ENCODE measurements around the gene TECPR1.

Gene TECPR1

GRCh38 chr7:98209166-98209920, 42.7 kb downstream of the TECPR1 start:
- H3K27me3 ChIP-seq (replicated peaks in 2 of 5; ENCODE audit: control insufficient read depth in 4 of 5, insufficient read depth in 5 of 5, low read length in 4 of 5): peaks cover 0 to 16% (median 2%) of the 10 kb centered on the region in 5 experiments
- ChIA-PET CTCF (interaction anchor here (1.0 kb wide), 1 partner anchor 11 kb away, joined by 3 read pairs; no protein-coding TSS in a partner anchor), POLR2A (no interaction called here)
- H3K4me3 ChIP-seq (ENCODE audit: control insufficient read depth in 1 of 7, extremely low read depth in 1 of 7, insufficient read depth in 4 of 7, low read depth in 2 of 7, low read length in 6 of 7): no peak overlapping the region
- 98% methylated on average over 11 of the region's 17 CpGs for WGBS (ENCODE audit: insufficient coverage)
- H3K4me1 ChIP-seq (ENCODE audit: control extremely low read depth in 1 of 4, control insufficient read depth in 4 of 4, insufficient read depth in 4 of 4, low read length in 3 of 4): peaks cover 0 to 5% (median 2%) of the 10 kb centered on the region in 4 experiments
- H3K27ac ChIP-seq (ENCODE audit: insufficient read depth in 1 of 2, low read depth in 1 of 2, low read length in 2 of 2, poor library complexity in 1 of 2, severe bottlenecking in 2 of 2): no peak overlapping the region
- no peaks in the 10 kb centered on the region for H3K9me3 ChIP-seq (ENCODE audit: control extremely low read depth in 1 of 5, control insufficient read depth in 4 of 5, insufficient read depth in 2 of 5, low read depth in 1 of 5, low read length in 4 of 5)
- DNase-seq: no peak
- peaks cover 4 to 22% (median 12%) of the 10 kb centered on the region in 4 experiments for H3K36me3 ChIP-seq (ENCODE audit: control insufficient read depth in 4 of 4, insufficient read depth in 4 of 4, low read length in 3 of 4)

DNA sequence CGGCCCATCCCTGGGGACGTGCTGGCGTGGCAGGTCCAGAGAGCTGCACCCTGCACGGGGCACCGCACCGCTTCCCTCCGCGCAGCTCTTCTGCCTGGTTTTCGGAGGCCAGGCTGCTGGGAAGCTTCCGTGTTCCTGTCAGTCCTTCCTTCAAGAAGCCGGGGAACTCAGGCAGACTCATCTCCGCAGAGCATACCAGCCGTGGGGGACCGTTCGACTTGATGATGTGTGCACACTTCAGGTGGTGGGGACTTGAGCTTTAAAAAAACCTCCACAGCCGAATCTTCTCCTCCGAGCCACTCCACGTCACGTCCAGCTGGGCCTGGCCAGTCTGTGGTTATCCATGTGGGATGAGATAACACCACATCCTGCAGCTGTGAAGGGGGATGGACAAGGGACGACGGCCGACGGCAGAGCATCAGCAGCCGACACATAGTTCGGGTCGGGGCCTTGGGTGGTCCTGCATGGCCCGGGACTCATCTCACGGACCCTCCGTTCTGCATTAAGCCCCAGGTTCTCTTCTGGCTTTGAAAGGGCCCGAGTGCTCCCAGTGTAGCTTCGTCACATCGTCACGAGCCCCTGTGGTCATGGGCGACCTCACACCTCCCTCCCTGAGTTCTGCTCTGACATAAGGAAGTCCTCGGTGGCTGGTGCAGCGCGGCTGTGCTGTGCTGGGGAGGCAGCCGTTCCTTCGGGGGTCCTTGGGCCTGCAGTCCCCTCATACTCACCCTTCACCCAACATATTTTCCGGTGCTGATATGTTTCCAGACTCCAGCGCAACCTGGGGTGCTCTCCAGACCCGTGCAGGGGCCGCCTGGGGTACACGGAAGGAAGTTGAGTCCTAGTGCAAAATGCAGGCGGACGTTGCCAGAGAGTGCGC, 45.3 kb downstream of the TECPR1 start:
- WGBS (ENCODE audit: insufficient coverage): over 99% methylated on average over 38 of the region's 47 CpGs
- Histone ChIP-seq H3K4me3 (ENCODE audit: control insufficient read depth in 1 of 7, extremely low read depth in 1 of 7, insufficient read depth in 4 of 7, low read depth in 2 of 7, low read length in 6 of 7) (no peak overlapping the region), H3K27ac (ENCODE audit: insufficient read depth in 1 of 2, low read depth in 1 of 2, low read length in 2 of 2, poor library complexity in 1 of 2, severe bottlenecking in 2 of 2) (no peak overlapping the region), H3K4me1 (ENCODE audit: control extremely low read depth in 1 of 4, control insufficient read depth in 4 of 4, insufficient read depth in 4 of 4, low read length in 3 of 4) (peaks cover 6 to 23% (median 18%) of the 10 kb centered on the region in 4 experiments), H3K36me3 (ENCODE audit: control insufficient read depth in 4 of 4, insufficient read depth in 4 of 4, low read length in 3 of 4) (peaks cover 4 to 22% (median 14%) of the 10 kb centered on the region in 4 experiments), H3K27me3 (replicated peaks in 2 of 5; ENCODE audit: control insufficient read depth in 4 of 5, insufficient read depth in 5 of 5, low read length in 4 of 5) (peaks cover 0 to 9% (median 0%) of the 10 kb centered on the region in 5 experiments), H3K9me3 (ENCODE audit: control extremely low read depth in 1 of 5, control insufficient read depth in 4 of 5, insufficient read depth in 2 of 5, low read depth in 1 of 5, low read length in 4 of 5) (no peaks in the 10 kb centered on the region)
- DNase-seq: no peak
- CTCF ChIA-PET: no interaction called here
- POLR2A ChIA-PET: no interaction called here

DNA sequence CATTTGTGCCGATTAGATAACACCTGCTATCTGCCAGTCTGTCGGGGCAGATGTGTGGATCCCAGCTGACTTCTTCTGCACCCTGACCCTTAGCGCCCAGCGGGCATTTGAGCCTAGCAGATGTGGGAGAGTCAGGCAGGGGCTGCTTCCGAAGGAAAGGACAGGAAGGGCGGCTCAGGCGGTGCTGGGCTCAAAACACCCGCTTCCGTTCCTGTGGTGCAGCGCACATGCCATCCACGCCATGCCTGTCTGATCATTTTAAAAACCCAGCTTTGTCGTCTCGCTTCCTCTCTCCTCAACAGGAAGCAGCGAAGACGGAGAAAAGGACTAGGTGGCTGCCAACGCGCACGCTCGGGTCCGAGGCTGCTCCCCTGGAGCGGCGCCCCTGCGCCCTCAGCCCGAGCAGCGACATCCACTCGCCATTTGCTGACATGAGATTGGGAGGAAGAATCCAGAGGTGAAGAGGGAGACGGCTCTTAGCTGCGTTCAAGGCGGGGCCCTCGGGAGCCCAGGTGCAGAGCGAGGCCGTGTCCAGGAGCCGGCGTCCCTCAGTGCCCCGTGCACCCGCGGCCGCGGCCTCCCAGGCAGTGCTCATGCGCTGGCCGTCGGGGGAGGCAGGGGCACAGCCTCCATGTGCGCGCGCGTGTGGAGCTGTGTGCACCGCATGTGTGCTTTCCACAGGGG, 46.7 kb downstream of the TECPR1 start:
- peaks cover 7 to 18% (median 17%) of the 10 kb centered on the region in 4 experiments for H3K4me1 ChIP-seq (ENCODE audit: control extremely low read depth in 1 of 4, control insufficient read depth in 4 of 4, insufficient read depth in 4 of 4, low read length in 3 of 4)
- H3K36me3 ChIP-seq (ENCODE audit: control insufficient read depth in 4 of 4, insufficient read depth in 4 of 4, low read length in 3 of 4): peaks cover 4 to 22% (median 14%) of the 10 kb centered on the region in 4 experiments
- no peak overlapping the region for H3K4me3 ChIP-seq (ENCODE audit: control insufficient read depth in 1 of 7, extremely low read depth in 1 of 7, insufficient read depth in 4 of 7, low read depth in 2 of 7, low read length in 6 of 7)
- peaks cover 0 to under 1% (median 0%) of the 10 kb centered on the region in 5 experiments for H3K27me3 ChIP-seq (replicated peaks in 2 of 5; ENCODE audit: control insufficient read depth in 4 of 5, insufficient read depth in 5 of 5, low read length in 4 of 5)
- H3K9me3 ChIP-seq (ENCODE audit: control extremely low read depth in 1 of 5, control insufficient read depth in 4 of 5, insufficient read depth in 2 of 5, low read depth in 1 of 5, low read length in 4 of 5): no peaks in the 10 kb centered on the region
- ChIA-PET CTCF (no interaction called here), POLR2A (no interaction called here)
- no peak overlapping the region for H3K27ac ChIP-seq (ENCODE audit: insufficient read depth in 1 of 2, low read depth in 1 of 2, low read length in 2 of 2, poor library complexity in 1 of 2, severe bottlenecking in 2 of 2)
- 98% methylated on average over 44 of the region's 47 CpGs for WGBS (ENCODE audit: insufficient coverage)
- no peak for DNase-seq

GRCh38 chr7:98204670-98205069, 47.4 kb downstream of the TECPR1 start:
- ChIA-PET POLR2A (no interaction called here), CTCF (no interaction called here)
- Histone ChIP-seq H3K27me3 (replicated peaks in 2 of 5; ENCODE audit: control insufficient read depth in 4 of 5, insufficient read depth in 5 of 5, low read length in 4 of 5) (no peaks in the 10 kb centered on the region), H3K4me3 (ENCODE audit: control insufficient read depth in 1 of 7, extremely low read depth in 1 of 7, insufficient read depth in 4 of 7, low read depth in 2 of 7, low read length in 6 of 7) (no peak overlapping the region), H3K4me1 (ENCODE audit: control extremely low read depth in 1 of 4, control insufficient read depth in 4 of 4, insufficient read depth in 4 of 4, low read length in 3 of 4) (peaks cover 7 to 18% (median 17%) of the 10 kb centered on the region in 4 experiments), H3K27ac (ENCODE audit: insufficient read depth in 1 of 2, low read depth in 1 of 2, low read length in 2 of 2, poor library complexity in 1 of 2, severe bottlenecking in 2 of 2) (no peak overlapping the region), H3K9me3 (ENCODE audit: control extremely low read depth in 1 of 5, control insufficient read depth in 4 of 5, insufficient read depth in 2 of 5, low read depth in 1 of 5, low read length in 4 of 5) (no peaks in the 10 kb centered on the region), H3K36me3 (ENCODE audit: control insufficient read depth in 4 of 4, insufficient read depth in 4 of 4, low read length in 3 of 4) (peaks cover 4 to 22% (median 15%) of the 10 kb centered on the region in 4 experiments)
- 100% methylated on average over 3 of the region's 11 CpGs for WGBS (ENCODE audit: insufficient coverage)
- no peak for DNase-seq

DNA sequence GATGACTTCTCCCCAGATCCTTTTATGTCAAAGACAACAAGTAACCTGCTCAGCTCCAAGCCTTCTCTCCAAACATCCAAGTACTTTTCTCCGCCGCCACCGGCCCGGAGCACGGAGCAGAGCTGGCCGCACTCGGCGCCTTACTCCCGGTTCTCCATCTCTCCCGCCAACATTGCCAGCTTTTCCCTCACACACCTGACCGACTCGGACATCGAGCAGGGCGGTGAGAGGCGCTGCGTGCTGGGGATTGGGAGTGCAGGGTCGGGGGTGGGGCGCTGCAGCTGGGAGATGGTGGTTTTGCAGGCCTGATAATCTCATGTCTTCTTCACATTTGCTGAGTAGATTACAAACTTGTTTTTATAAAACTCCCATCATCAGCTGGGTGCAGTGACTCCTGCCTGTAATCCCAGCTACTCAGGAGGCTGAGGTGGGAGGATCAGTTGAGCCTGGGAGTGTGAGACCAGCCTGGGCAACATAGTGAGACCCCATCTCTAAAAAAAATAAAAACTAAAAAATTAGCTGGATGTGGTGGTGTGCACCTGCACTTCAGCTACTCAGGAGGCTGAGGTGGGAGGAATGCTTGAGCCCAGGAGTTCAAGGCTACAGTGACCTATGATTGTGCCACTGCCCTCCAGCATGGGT, 47.9 kb downstream of the TECPR1 start:
- peaks cover 7 to 18% (median 17%) of the 10 kb centered on the region in 4 experiments for H3K4me1 ChIP-seq (ENCODE audit: control extremely low read depth in 1 of 4, control insufficient read depth in 4 of 4, insufficient read depth in 4 of 4, low read length in 3 of 4)
- H3K27me3 ChIP-seq (replicated peaks in 2 of 5; ENCODE audit: control insufficient read depth in 4 of 5, insufficient read depth in 5 of 5, low read length in 4 of 5): no peaks in the 10 kb centered on the region
- H3K4me3 ChIP-seq (ENCODE audit: control insufficient read depth in 1 of 7, extremely low read depth in 1 of 7, insufficient read depth in 4 of 7, low read depth in 2 of 7, low read length in 6 of 7): no peak overlapping the region
- WGBS (ENCODE audit: insufficient coverage): 100% methylated on average over 13 of the region's 18 CpGs
- H3K27ac ChIP-seq (ENCODE audit: insufficient read depth in 1 of 2, low read depth in 1 of 2, low read length in 2 of 2, poor library complexity in 1 of 2, severe bottlenecking in 2 of 2): no peak overlapping the region
- DNase-seq: no peak
- ChIA-PET POLR2A (no interaction called here), CTCF (interaction anchor here (0.8 to 1.2 kb wide), 2 partner anchors 38 to 637 kb away, joined by 3 read pairs; no protein-coding TSS in a partner anchor)
- peaks cover 4 to 20% (median 15%) of the 10 kb centered on the region in 4 experiments for H3K36me3 ChIP-seq (ENCODE audit: control insufficient read depth in 4 of 4, insufficient read depth in 4 of 4, low read length in 3 of 4)
- no peaks in the 10 kb centered on the region for H3K9me3 ChIP-seq (ENCODE audit: control extremely low read depth in 1 of 5, control insufficient read depth in 4 of 5, insufficient read depth in 2 of 5, low read depth in 1 of 5, low read length in 4 of 5)

DNA sequence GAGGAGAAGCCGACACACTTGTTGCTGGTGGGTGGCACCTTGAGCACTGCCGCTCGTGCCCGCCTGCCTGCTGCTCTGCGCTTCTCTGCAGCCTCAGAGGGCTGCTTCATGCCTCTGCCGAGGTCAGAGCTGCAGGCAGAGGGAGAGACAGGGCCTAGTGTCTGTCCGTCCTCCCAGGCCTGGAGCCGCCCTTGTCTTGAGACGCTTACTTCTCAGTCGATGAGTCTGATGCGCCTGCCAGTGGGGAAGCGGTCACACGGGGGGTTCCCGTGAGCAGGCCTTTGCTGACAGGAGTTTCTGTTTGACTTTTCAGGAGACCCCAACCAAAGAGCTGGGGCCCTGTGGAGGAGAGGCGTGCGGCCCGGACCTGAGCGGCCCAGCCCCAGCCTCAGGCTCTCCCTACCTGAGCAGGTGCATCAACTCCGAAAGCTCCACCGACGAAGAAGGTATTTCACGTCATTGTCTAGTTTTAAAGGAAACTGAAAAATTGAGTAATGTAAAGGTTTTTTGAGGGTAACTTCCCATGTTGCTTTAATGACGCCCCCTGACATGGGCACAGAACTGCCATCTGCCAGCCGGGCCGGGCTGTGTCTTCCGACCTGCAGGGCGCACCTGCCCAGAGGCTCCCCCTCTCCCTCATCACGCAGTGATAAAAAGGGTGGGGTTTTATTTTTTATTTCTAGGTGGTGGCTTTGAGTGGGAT, 48.6 kb downstream of the TECPR1 start:
- ChIA-PET CTCF (interaction anchor here (0.8 to 1.2 kb wide), 3 partner anchors 8 to 638 kb away, joined by 3 to 5 read pairs (median 3); partner anchors contain the start of gene BHLHA15), POLR2A (no interaction called here)
- Histone ChIP-seq H3K4me3 (ENCODE audit: control insufficient read depth in 1 of 7, extremely low read depth in 1 of 7, insufficient read depth in 4 of 7, low read depth in 2 of 7, low read length in 6 of 7) (peak overlapping the region in 1 of 7 experiments; percentile 37), H3K9me3 (ENCODE audit: control extremely low read depth in 1 of 5, control insufficient read depth in 4 of 5, insufficient read depth in 2 of 5, low read depth in 1 of 5, low read length in 4 of 5) (peaks cover 0 to 5% (median 1%) of the 10 kb centered on the region in 5 experiments), H3K4me1 (ENCODE audit: control extremely low read depth in 1 of 4, control insufficient read depth in 4 of 4, insufficient read depth in 4 of 4, low read length in 3 of 4) (peaks cover 7 to 18% (median 17%) of the 10 kb centered on the region in 4 experiments), H3K27ac (ENCODE audit: insufficient read depth in 1 of 2, low read depth in 1 of 2, low read length in 2 of 2, poor library complexity in 1 of 2, severe bottlenecking in 2 of 2) (no peak overlapping the region), H3K27me3 (replicated peaks in 2 of 5; ENCODE audit: control insufficient read depth in 4 of 5, insufficient read depth in 5 of 5, low read length in 4 of 5) (no peaks in the 10 kb centered on the region), H3K36me3 (ENCODE audit: control insufficient read depth in 4 of 4, insufficient read depth in 4 of 4, low read length in 3 of 4) (peaks cover 2 to 19% (median 15%) of the 10 kb centered on the region in 4 experiments)
- DNase-seq: peak in 2 of 3 donors; percentile 11 to 20
- 97% methylated on average over 16 of the region's 28 CpGs for WGBS (ENCODE audit: insufficient coverage)

Data from common myeloid progenitor, CD34-positive (primary cell).